Fibroblast of lung (primary cell): Measurements from ENCODE around the gene EDA.

Experiments
- CTCF ChIP-seq, 2 donors: IDR thresholded peaks in 1 of 2; conservative IDR thresholded peaks in 1 of 2; 1 replicate in 1 of 2; 2 replicates in 1 of 2; pipeline ENCODE4 v1.5.1; 2011 to 2012; ENCODE audit warnings: low read length in 2 of 2, control low read depth in 1 of 2, inconsistent platforms in 1 of 2, low read depth in 1 of 2, mild to moderate bottlenecking in 1 of 2
- EZH2 ChIP-seq: IDR thresholded peaks from 2 replicates; pipeline ENCODE4 v1.5.1; 2012; ENCODE audit warnings: low read length, control low read depth, mild to moderate bottlenecking; ENCODE audit errors: missing control alignments

GRCh38 chrX:70038951-70039350 lies 423.0 kb downstream of the EDA start:
- no peak for TF ChIP-seq CTCF (conservative IDR thresholded peaks at IDR 0.05 in 1 of 2, IDR thresholded peaks at IDR 0.05 in 1 of 2; ENCODE audit: low read depth in 1 of 2, low read length in 2 of 2)
- TF ChIP-seq EZH2 = no peak
